H9 (cell line): ENCODE data around the gene TMIE. TPM values are rescaled to one million over a fixed set of nuclear protein-coding genes. Genes with fewer than 3 reads are reported as not detected.

Experiments
- DNase-seq: peaks from one replicate; pipeline ENCODE4 v3.0.0-alpha.2; 2017
- H2AFZ ChIP-seq: one replicate; pipeline ENCODE4 v1.6.1; 2013; ENCODE audit warnings: mild to moderate bottlenecking, low read length, control low read depth, moderate library complexity
- H2AK5ac ChIP-seq: 2 replicates; pipeline ENCODE4 v1.6.1; 2013; ENCODE audit warnings: low read length, control low read depth, mixed read lengths; ENCODE audit not compliant: insufficient read length
- H2BK120ac ChIP-seq: one replicate; pipeline ENCODE4 v1.6.1; 2013; ENCODE audit warnings: low read depth, mild to moderate bottlenecking, low read length, control low read depth, inconsistent platforms; ENCODE audit not compliant: poor library complexity, severe bottlenecking
- H2BK12ac ChIP-seq: 2 replicates; pipeline ENCODE4 v1.6.1; 2013; ENCODE audit warnings: low read length, control low read depth, mixed read lengths, low read depth; ENCODE audit not compliant: insufficient read length
- H2BK15ac ChIP-seq: 2 replicates; pipeline ENCODE4 v1.6.1; 2013; ENCODE audit warnings: low read depth, low read length, control low read depth
- H2BK20ac ChIP-seq: one replicate; pipeline ENCODE4 v1.6.1; 2013; ENCODE audit warnings: low read depth, mild to moderate bottlenecking, low read length, control low read depth, inconsistent platforms; ENCODE audit not compliant: poor library complexity, severe bottlenecking
- H2BK5ac ChIP-seq: 2 replicates; pipeline ENCODE4 v1.6.1; 2013; ENCODE audit warnings: low read length, control low read depth, mixed read lengths; ENCODE audit not compliant: insufficient read length
- H3K14ac ChIP-seq: 2 replicates; pipeline ENCODE4 v1.6.1; 2013; ENCODE audit warnings: low read length, control low read depth; ENCODE audit not compliant: insufficient read depth
- H3K18ac ChIP-seq: 2 replicates; pipeline ENCODE4 v1.6.1; 2013; ENCODE audit warnings: low read depth, mild to moderate bottlenecking, mixed read lengths, low read length, control low read depth; ENCODE audit not compliant: insufficient read length
- H3K23ac ChIP-seq: 2 replicates; pipeline ENCODE4 v1.6.1; 2013; ENCODE audit warnings: low read length, control low read depth, mixed read lengths, low read depth; ENCODE audit not compliant: insufficient read length
- H3K23me2 ChIP-seq: 2 replicates; pipeline ENCODE4 v1.6.1; 2013; ENCODE audit warnings: low read depth, mild to moderate bottlenecking, mixed read lengths, low read length, control low read depth; ENCODE audit not compliant: insufficient read length, poor library complexity, severe bottlenecking
- H3K27ac ChIP-seq: 2 replicates; pipeline ENCODE4 v1.5.1; 2013; ENCODE audit warnings: low read length, control low read depth, mixed read lengths, low read depth; ENCODE audit not compliant: insufficient read length
- H3K27me3 ChIP-seq: 2 replicates; pipeline ENCODE4 v1.6.1; 2013; ENCODE audit warnings: low read length, control low read depth, inconsistent platforms; ENCODE audit not compliant: insufficient read depth
- H3K4ac ChIP-seq: 2 replicates; pipeline ENCODE4 v1.6.1; 2013; ENCODE audit warnings: low read depth, mild to moderate bottlenecking, control low read depth, inconsistent platforms, low read length, moderate library complexity
- H3K4me1 ChIP-seq: 2 replicates; pipeline ENCODE4 v1.6.1; 2013; ENCODE audit warnings: low read length, control low read depth, inconsistent platforms; ENCODE audit not compliant: insufficient read depth
- H3K4me2 ChIP-seq: 2 replicates; pipeline ENCODE4 v1.6.1; 2013; ENCODE audit warnings: low read length, control low read depth, mixed read lengths; ENCODE audit not compliant: insufficient read length, insufficient read depth
- H3K56ac ChIP-seq: 2 replicates; pipeline ENCODE4 v1.6.1; 2013; ENCODE audit warnings: low read depth, mild to moderate bottlenecking, mixed read lengths, low read length, control low read depth; ENCODE audit not compliant: insufficient read length
- H3K79me1 ChIP-seq: 2 replicates; pipeline ENCODE4 v1.6.1; 2013; ENCODE audit warnings: low read depth, mild to moderate bottlenecking, moderate library complexity, low read length, control low read depth, inconsistent platforms; ENCODE audit not compliant: insufficient read depth, poor library complexity, severe bottlenecking
- H3K79me2 ChIP-seq: 2 replicates; pipeline ENCODE4 v1.6.1; 2013; ENCODE audit warnings: low read length, control low read depth, inconsistent platforms; ENCODE audit not compliant: insufficient read depth
- H3K9ac ChIP-seq: 2 replicates; pipeline ENCODE4 v1.6.1; 2013; ENCODE audit warnings: low read length, control low read depth, mixed read lengths; ENCODE audit not compliant: insufficient read length; ENCODE audit errors: extremely low read depth
- H3K9me3 ChIP-seq: one replicate; pipeline ENCODE4 v1.6.1; 2013; ENCODE audit warnings: low read depth, low read length, inconsistent platforms; ENCODE audit not compliant: control insufficient read depth
- H3T11ph ChIP-seq: one replicate; pipeline ENCODE4 v1.6.1; 2013; ENCODE audit warnings: mild to moderate bottlenecking, low read length, control low read depth, inconsistent platforms
- H4K20me1 ChIP-seq: one replicate; pipeline ENCODE4 v1.6.1; 2013; ENCODE audit not compliant: control insufficient read depth, insufficient read length, insufficient read depth
- H4K5ac ChIP-seq: 2 replicates; pipeline ENCODE4 v1.6.1; 2013; ENCODE audit warnings: low read depth, mild to moderate bottlenecking, mixed read lengths, low read length, control low read depth; ENCODE audit not compliant: insufficient read length
- H4K8ac ChIP-seq: replicated peaks from 2 replicates; pipeline ENCODE4 v1.6.1; 2013; ENCODE audit warnings: low read length, control low read depth, mixed read lengths, low read depth; ENCODE audit not compliant: insufficient read length
- H4K91ac ChIP-seq: 2 replicates; pipeline ENCODE4 v1.6.1; 2013; ENCODE audit warnings: low read depth, mild to moderate bottlenecking, moderate library complexity, mixed read lengths, low read length, control low read depth; ENCODE audit not compliant: insufficient read length
- H3K27ac Mint-ChIP-seq, 3 experiments: 2 replicates in 2 of 3; 3 replicates in 1 of 3; pipeline ENCODE4 v1.8.0; 2020 to 2021; ENCODE audit warnings: mixed read lengths in 3 of 3, mild to moderate bottlenecking in 1 of 3, moderate library complexity in 1 of 3
- H3K27me3 Mint-ChIP-seq: 2 replicates; pipeline ENCODE4 v1.8.0; 2021; ENCODE audit warnings: low read depth, mild to moderate bottlenecking, moderate library complexity, mixed read lengths
- H3K36me3 Mint-ChIP-seq, 3 experiments: 2 replicates in 2 of 3; 3 replicates in 1 of 3; pipeline ENCODE4 v1.8.0; 2020 to 2021; ENCODE audit warnings: low read depth in 3 of 3, mixed read lengths in 3 of 3; ENCODE audit not compliant: insufficient read depth in 1 of 3
- H3K4me1 Mint-ChIP-seq, 2 experiments: 2 replicates each; pipeline ENCODE4 v1.8.0; 2020; ENCODE audit warnings: mixed read lengths in 2 of 2
- H3K4me3 Mint-ChIP-seq, 2 experiments: 2 replicates in 1 of 2; 3 replicates in 1 of 2; pipeline ENCODE4 v1.8.0; 2020 to 2021; ENCODE audit warnings: mild to moderate bottlenecking in 2 of 2, mixed read lengths in 2 of 2, moderate library complexity in 1 of 2
- H3K9me3 Mint-ChIP-seq, 2 experiments: 2 replicates in 1 of 2; 3 replicates in 1 of 2; pipeline ENCODE4 v1.8.0; 2020; ENCODE audit warnings: mild to moderate bottlenecking in 2 of 2, mixed read lengths in 2 of 2, moderate library complexity in 1 of 2
- WGBS: extraction: QIAGEN DNeasy Blood & Tissue Kit; methylation state at CpG from one replicate; pipeline ENCODE4 v1.1.7; 2013; ENCODE audit warnings: missing lambda C conversion rate, low lambda C conversion rate, mixed read lengths; ENCODE audit not compliant: insufficient read length; ENCODE audit errors: extremely low coverage; 5-methylcytosine and 5-hydroxymethylcytosine counted together
- total RNA-seq: library from RNA; stranded (reverse); gene quantifications from 2 replicates; pipeline ENCODE4 v1.2.1, GENCODE V29; 2021
- TF ChIP-seq, protein P1 (sequence below): fragments of 200-600 bp; sonication (generic); conservative IDR thresholded peaks from 3 replicates; pipeline ENCODE4 v1.8.0; 2021; ENCODE audit warnings: antibody characterized with exemption, mild to moderate bottlenecking

The TMIE gene
- total RNA-seq, 1 experiment from 2014 or later = 0.63 TPM

DNA sequence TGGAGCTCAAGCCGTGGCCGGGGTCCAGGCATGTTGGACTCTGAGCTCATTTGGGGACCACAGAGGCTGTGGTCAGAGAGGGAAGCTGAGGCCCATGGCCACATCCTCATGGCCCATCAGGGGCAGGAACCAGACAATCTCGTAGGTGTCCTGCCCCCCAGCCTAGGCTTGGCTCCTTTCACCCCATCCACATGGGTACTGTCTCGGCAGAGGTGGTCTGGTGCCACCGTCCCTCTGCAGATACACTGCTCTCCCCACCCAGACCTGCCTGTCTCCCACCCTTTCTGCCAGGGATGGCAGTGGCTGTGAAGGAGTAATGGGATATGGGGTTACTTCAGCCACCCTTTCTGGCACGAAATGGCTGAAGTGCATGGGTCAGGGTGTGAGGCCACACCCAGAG is 8.5 kb downstream of the TMIE start:
- H2BK20ac ChIP-seq = no peak overlapping the region
- no peak overlapping the region for H3K4me2 ChIP-seq
- no peaks in the 10 kb centered on the region for H4K20me1 ChIP-seq
- H3K18ac ChIP-seq = no peak overlapping the region
- Mint-ChIP-seq H3K27me3 (peaks cover 2% of the 10 kb centered on the region), H3K4me1 (peaks cover 11 to 15% of the 10 kb centered on the region in 2 experiments), H3K27ac (no peak overlapping the region), H3K4me3 (no peak overlapping the region), H3K9me3 (no peaks in the 10 kb centered on the region), H3K36me3 (no peaks in the 10 kb centered on the region)
- no peak overlapping the region for H2BK5ac ChIP-seq
- no peak overlapping the region for H3K27ac ChIP-seq
- H3K23ac ChIP-seq = no peak overlapping the region
- no CpG with 5 or more reads among the region's 6 CpGs for WGBS
- H3K23me2 ChIP-seq = no peaks in the 10 kb centered on the region
- no peak overlapping the region for H3K9ac ChIP-seq
- no peak for DNase-seq
- H3K4ac ChIP-seq = no peak overlapping the region
- no peak overlapping the region for H4K5ac ChIP-seq
- H3K9me3 ChIP-seq = no peaks in the 10 kb centered on the region
- no peak overlapping the region for H4K8ac ChIP-seq
- no peak overlapping the region for H2BK120ac ChIP-seq
- no peak overlapping the region for H4K91ac ChIP-seq
- no peak overlapping the region for H2AK5ac ChIP-seq
- H2AFZ ChIP-seq = no peak overlapping the region
- H3K56ac ChIP-seq = no peak overlapping the region
- TF ChIP-seq, protein P1, sequence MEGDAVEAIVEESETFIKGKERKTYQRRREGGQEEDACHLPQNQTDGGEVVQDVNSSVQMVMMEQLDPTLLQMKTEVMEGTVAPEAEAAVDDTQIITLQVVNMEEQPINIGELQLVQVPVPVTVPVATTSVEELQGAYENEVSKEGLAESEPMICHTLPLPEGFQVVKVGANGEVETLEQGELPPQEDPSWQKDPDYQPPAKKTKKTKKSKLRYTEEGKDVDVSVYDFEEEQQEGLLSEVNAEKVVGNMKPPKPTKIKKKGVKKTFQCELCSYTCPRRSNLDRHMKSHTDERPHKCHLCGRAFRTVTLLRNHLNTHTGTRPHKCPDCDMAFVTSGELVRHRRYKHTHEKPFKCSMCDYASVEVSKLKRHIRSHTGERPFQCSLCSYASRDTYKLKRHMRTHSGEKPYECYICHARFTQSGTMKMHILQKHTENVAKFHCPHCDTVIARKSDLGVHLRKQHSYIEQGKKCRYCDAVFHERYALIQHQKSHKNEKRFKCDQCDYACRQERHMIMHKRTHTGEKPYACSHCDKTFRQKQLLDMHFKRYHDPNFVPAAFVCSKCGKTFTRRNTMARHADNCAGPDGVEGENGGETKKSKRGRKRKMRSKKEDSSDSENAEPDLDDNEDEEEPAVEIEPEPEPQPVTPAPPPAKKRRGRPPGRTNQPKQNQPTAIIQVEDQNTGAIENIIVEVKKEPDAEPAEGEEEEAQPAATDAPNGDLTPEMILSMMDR = no peak
- no peak overlapping the region for H3T11ph ChIP-seq
- no peaks in the 10 kb centered on the region for H3K79me1 ChIP-seq
- H2BK12ac ChIP-seq = no peak overlapping the region
- no peaks in the 10 kb centered on the region for H3K4me1 ChIP-seq
- H3K14ac ChIP-seq = no peak overlapping the region
- no peaks in the 10 kb centered on the region for H3K27me3 ChIP-seq
- no peak overlapping the region for H2BK15ac ChIP-seq
- H3K79me2 ChIP-seq = no peaks in the 10 kb centered on the region
